H1 (cell line): ENCODE data around the gene ANO2. TPM values are rescaled to one million over a fixed set of nuclear protein-coding genes. Genes with fewer than 3 reads are reported as not detected.

Experiments used
- CTCF ChIA-PET: fragments of 300-600 bp; sonication (Branson Sonifier 250); formaldehyde crosslinking; loops from one replicate; lab custom pipeline; 2021; ENCODE audit not compliant: partially characterized antibody; lab: Charles Lee
- POLR2A ChIA-PET: fragments of 300-600 bp; sonication (Branson Sonifier 250); formaldehyde crosslinking; loops from one replicate; lab custom pipeline; 2021; ENCODE audit warnings: inconsistent platforms; ENCODE audit not compliant: partially characterized antibody; lab: Charles Lee
- DNase-seq, 2 experiments: peaks; one replicate each; pipeline versions ENCODE4 v3.0.0 to v3.0.0-alpha.2; 2010 to 2022; ENCODE audit warnings: low spot score in 2 of 2, low read depth in 1 of 2, mixed read lengths in 1 of 2
- FAIRE-seq: peaks from 2 replicates; lab custom pipeline; 2011; peaks lifted over from hg19 to GRCh38; lab: Jason Lieb, UNC
- H2AFZ ChIP-seq: 2 replicates; pipeline ENCODE4 v1.8.1; 2012; ENCODE audit warnings: low read length, inconsistent platforms
- H2AK5ac ChIP-seq: 2 replicates; pipeline ENCODE4 v1.6.1; 2013; ENCODE audit warnings: low read depth, low read length
- H2BK120ac ChIP-seq: replicated peaks from 2 replicates; pipeline ENCODE3; 2013; ENCODE audit warnings: low read depth, low read length, inconsistent platforms
- H2BK12ac ChIP-seq: 2 replicates; pipeline ENCODE4 v1.6.1; 2013; ENCODE audit warnings: low read depth, low read length
- H2BK15ac ChIP-seq: 2 replicates; pipeline ENCODE4 v1.6.1; 2013; ENCODE audit warnings: low read length
- H2BK20ac ChIP-seq: 2 replicates; pipeline ENCODE4 v1.6.1; 2013; ENCODE audit warnings: low read length
- H2BK5ac ChIP-seq: 2 replicates; pipeline ENCODE4 v1.6.1; 2013; ENCODE audit warnings: low read depth, low read length
- H3K14ac ChIP-seq: 2 replicates; pipeline ENCODE4 v1.6.1; 2013; ENCODE audit warnings: inconsistent platforms; ENCODE audit not compliant: insufficient read length
- H3K18ac ChIP-seq: 2 replicates; pipeline ENCODE4 v1.6.1; 2013; ENCODE audit warnings: low read length; ENCODE audit errors: extremely low read depth
- H3K23ac ChIP-seq: 2 replicates; pipeline ENCODE4 v1.6.1; 2013; ENCODE audit warnings: inconsistent platforms; ENCODE audit not compliant: insufficient read length
- H3K23me2 ChIP-seq: 2 replicates; pipeline ENCODE4 v1.6.1; 2013; ENCODE audit warnings: low read depth, low read length
- H3K27ac ChIP-seq: 2 replicates; pipeline ENCODE4 v1.6.1; 2011; ENCODE audit warnings: low read depth, low read length, inconsistent platforms
- H3K27me3 ChIP-seq, 4 experiments: replicated peaks in 1 of 4; 1 replicate in 1 of 4; 2 replicates in 3 of 4; pipeline versions ENCODE4 v1.6.1 to v1.8.1; 2011 to 2013; ENCODE audit warnings: low read length in 3 of 4, mild to moderate bottlenecking in 3 of 4, inconsistent platforms in 2 of 4, mixed read lengths in 2 of 4, moderate library complexity in 1 of 4; ENCODE audit not compliant: control insufficient read depth in 3 of 4, insufficient read depth in 3 of 4; ENCODE audit errors: extremely low read depth in 1 of 4
- H3K36me3 ChIP-seq, 4 experiments: 2 replicates each; pipeline versions ENCODE4 v1.6.1 to v1.8.1; 2011 to 2013; ENCODE audit warnings: mild to moderate bottlenecking in 4 of 4, low read length in 3 of 4, moderate library complexity in 2 of 4, control low read depth in 1 of 4, inconsistent platforms in 1 of 4; ENCODE audit not compliant: insufficient read depth in 4 of 4, control insufficient read depth in 2 of 4
- H3K4ac ChIP-seq: replicated peaks from 2 replicates; pipeline ENCODE3; 2013; ENCODE audit warnings: low read length, low read depth, mixed read lengths, inconsistent platforms; ENCODE audit not compliant: insufficient read length
- H3K4me1 ChIP-seq, 4 experiments: replicated peaks in 1 of 4; 1 replicate in 1 of 4; 2 replicates in 3 of 4; pipeline versions ENCODE4 v1.6.1 to v1.8.1; 2011 to 2013; ENCODE audit warnings: low read length in 3 of 4, inconsistent platforms in 2 of 4, mixed read lengths in 1 of 4; ENCODE audit not compliant: insufficient read depth in 4 of 4, control insufficient read depth in 3 of 4
- H3K4me2 ChIP-seq, 2 experiments: 2 replicates each; pipeline versions ENCODE4 v1.6.1 to v1.8.1; 2011 to 2013; ENCODE audit warnings: low read depth in 2 of 2, low read length in 2 of 2, control low read depth in 1 of 2, inconsistent platforms in 1 of 2, mild to moderate bottlenecking in 1 of 2; ENCODE audit not compliant: insufficient read depth in 1 of 2
- H3K4me3 ChIP-seq, 4 experiments: fragments of 200-600, 300-600 bp in 1 of 4; sonication (generic), shearing (Covaris generic), sonication (Bioruptor Twin) in 1 of 4; 2 replicates each; pipeline versions ENCODE4 v1.5.1 to v1.8.1; 2011 to 2016; ENCODE audit warnings: low read length in 4 of 4, low read depth in 3 of 4, control low read depth in 2 of 4, inconsistent platforms in 2 of 4, mild to moderate bottlenecking in 2 of 4, mixed read lengths in 1 of 4, moderate library complexity in 1 of 4; ENCODE audit not compliant: insufficient read depth in 2 of 4; ENCODE audit errors: extremely low read depth in 1 of 4
- H3K56ac ChIP-seq: replicated peaks from 2 replicates; pipeline ENCODE3; 2013; ENCODE audit warnings: low read depth, mild to moderate bottlenecking, mixed read lengths, low read length, inconsistent platforms; ENCODE audit not compliant: insufficient read length
- H3K79me1 ChIP-seq: 2 replicates; pipeline ENCODE4 v1.6.1; 2013; ENCODE audit warnings: low read depth, low read length, control low read depth
- H3K79me2 ChIP-seq, 2 experiments: 2 replicates each; pipeline versions ENCODE4 v1.6.1 to v1.8.1; 2012 to 2013; ENCODE audit warnings: low read length in 2 of 2, mild to moderate bottlenecking in 2 of 2, inconsistent platforms in 1 of 2; ENCODE audit not compliant: insufficient read depth in 2 of 2, control insufficient read depth in 1 of 2
- H3K9ac ChIP-seq, 4 experiments: replicated peaks in 1 of 4; 1 replicate in 1 of 4; 2 replicates in 3 of 4; pipeline versions ENCODE4 v1.6.1 to v1.8.1; 2011 to 2013; ENCODE audit warnings: low read depth in 3 of 4, low read length in 3 of 4, control low read depth in 2 of 4, mild to moderate bottlenecking in 2 of 4, moderate library complexity in 2 of 4, inconsistent platforms in 1 of 4; ENCODE audit errors: extremely low read depth in 1 of 4
- H3K9me3 ChIP-seq, 2 experiments: 2 replicates each; pipeline versions ENCODE4 v1.6.1 to v1.8.1; 2012 to 2013; ENCODE audit warnings: mild to moderate bottlenecking in 2 of 2, moderate library complexity in 2 of 2, control low read depth in 1 of 2, inconsistent platforms in 1 of 2, low read depth in 1 of 2, low read length in 1 of 2, mixed read lengths in 1 of 2; ENCODE audit not compliant: insufficient read depth in 2 of 2
- H4K20me1 ChIP-seq, 2 experiments: replicated peaks in 1 of 2; 2 replicates each; pipeline versions ENCODE3 to v1.8.1; 2011 to 2013; ENCODE audit warnings: inconsistent platforms in 2 of 2, low read length in 2 of 2, mild to moderate bottlenecking in 1 of 2; ENCODE audit not compliant: insufficient read depth in 2 of 2, control insufficient read depth in 1 of 2
- H4K5ac ChIP-seq: 2 replicates; pipeline ENCODE4 v1.6.1; 2013; ENCODE audit warnings: low read length, low read depth, mixed read lengths, inconsistent platforms; ENCODE audit not compliant: insufficient read length
- H4K8ac ChIP-seq: 2 replicates; pipeline ENCODE4 v1.8.0; 2013; ENCODE audit warnings: mild to moderate bottlenecking, moderate library complexity, low read length, inconsistent platforms; ENCODE audit not compliant: insufficient read depth; ENCODE audit errors: extremely low read depth
- H4K91ac ChIP-seq: replicated peaks from 2 replicates; pipeline ENCODE3; 2013; ENCODE audit warnings: low read length, mixed read lengths, inconsistent platforms; ENCODE audit not compliant: insufficient read length
- ATF2 ChIP-seq: IDR thresholded peaks from 2 replicates; pipeline ENCODE4 v1.6.1; 2012; ENCODE audit warnings: low read length, inconsistent platforms
- EP300 ChIP-seq, 2 experiments: IDR thresholded peaks; 1 replicate in 1 of 2; 2 replicates in 1 of 2; pipeline ENCODE4 v1.6.1; 2011 to 2012; ENCODE audit warnings: low read depth in 2 of 2, low read length in 2 of 2, mild to moderate bottlenecking in 2 of 2, borderline replicate concordance in 1 of 2, inconsistent platforms in 1 of 2, moderate library complexity in 1 of 2
- KDM5A ChIP-seq: fragments of 200-600 bp; IDR thresholded peaks from 2 replicates; pipeline ENCODE4 v1.7.1; 2012; ENCODE audit warnings: mild to moderate bottlenecking, low read length, inconsistent platforms, mixed read lengths
- MAX ChIP-seq: IDR thresholded peaks from 2 replicates; pipeline ENCODE4 v1.6.1; 2012; ENCODE audit warnings: inconsistent platforms
- SP1 ChIP-seq: IDR thresholded peaks from 2 replicates; pipeline ENCODE4 v1.6.1; 2011; ENCODE audit warnings: low read depth, low read length
- SRF ChIP-seq: IDR thresholded peaks from 2 replicates; pipeline ENCODE4 v1.6.1; 2011; ENCODE audit warnings: mild to moderate bottlenecking, low read depth, low read length, moderate library complexity
- TCF12 ChIP-seq: IDR thresholded peaks from 2 replicates; pipeline ENCODE4 v1.6.1; 2011; ENCODE audit warnings: low read depth, mild to moderate bottlenecking, low read length
- WGBS, 2 experiments: shearing (Covaris generic) in 1 of 2; methylation state at CpG; one replicate each; pipeline versions ENCODE4 v1.1.6 to v1.1.7; 2013 to 2015; ENCODE audit warnings: low lambda C conversion rate in 2 of 2, mixed read lengths in 2 of 2, inconsistent platforms in 1 of 2, low coverage in 1 of 2, missing lambda C conversion rate in 1 of 2; ENCODE audit not compliant: insufficient replicate concordance in 2 of 2, insufficient coverage in 1 of 2, insufficient read length in 1 of 2; ENCODE audit errors: extremely low coverage in 1 of 2, missing lambda C conversion rate in 1 of 2; 5-methylcytosine and 5-hydroxymethylcytosine counted together
- polyA plus RNA-seq, 7 experiments: library from polyadenylated mRNA; depleted of rRNA in 3 of 7; stranded (reverse) in 5 of 7; unstranded in 2 of 7; fragments of >200 nt in 5 of 7; fragments of 200-250 nt in 2 of 7; gene quantifications; 1 replicate in 5 of 7; 2 replicates in 1 of 7; 4 replicates in 1 of 7; pipeline versions ENCODE4 v1.2.1 to v1.2.3, GENCODE V29; 2011 to 2013; ENCODE audit warnings: missing spikeins in 2 of 7, mixed read lengths in 2 of 7
- total RNA-seq: library from RNA; stranded (reverse); fragmentation: NEBNext Ultra II Directional; extraction: Animal tissue kit (Norgen Biotek cat#: 25700); gene quantifications from 2 replicates; pipeline ENCODE4 v1.2.1, GENCODE V29; 2021
- TF ChIP-seq, protein P1 (sequence below): IDR thresholded peaks from 2 replicates; pipeline ENCODE4 v1.6.1; 2011; ENCODE audit warnings: low read depth, mild to moderate bottlenecking, low read length; ENCODE audit not compliant: insufficient read depth

The ANO2 gene
- total and polyA plus RNA-seq, 2 of the 8 experiments (the other 6 are each of a cell fraction or from before 2014, with no cell fraction given): 1.9 to 5.5 TPM

- WGBS, 2 experiments: 92% methylated on average over 19 of the region's 20 CpGs; no CpG with 5 or more reads in 1 of the 2 experiments
- FAIRE-seq: no peak
- no peak overlapping the region for H3K4ac ChIP-seq
- no peaks in the 10 kb centered on the region for H3K79me1 ChIP-seq
- H3K4me3 ChIP-seq: no peak overlapping the region
- no peak overlapping the region for H3K23ac ChIP-seq
- H3K36me3 ChIP-seq: no peaks in the 10 kb centered on the region
- H3K14ac ChIP-seq: no peak overlapping the region
- no peak overlapping the region for H4K91ac ChIP-seq
- POLR2A ChIA-PET: no interaction called here
- H4K8ac ChIP-seq: no peak overlapping the region
- no peak overlapping the region for H3K18ac ChIP-seq
- CTCF ChIA-PET: interaction anchor here (0.6 to 1.2 kb wide), 4 partner anchors 8 to 93 kb away, joined by 3 to 4 read pairs (median 4); no protein-coding TSS in a partner anchor
- no peaks in the 10 kb centered on the region for H3K9me3 ChIP-seq
- H3K79me2 ChIP-seq: no peaks in the 10 kb centered on the region
- H4K5ac ChIP-seq: no peak overlapping the region
- no peak overlapping the region for H3K4me2 ChIP-seq
- no peak overlapping the region for H2BK20ac ChIP-seq
- no peaks in the 10 kb centered on the region for H3K27me3 ChIP-seq
- TF ChIP-seq ATF2: no peak
- TF ChIP-seq, protein P1, sequence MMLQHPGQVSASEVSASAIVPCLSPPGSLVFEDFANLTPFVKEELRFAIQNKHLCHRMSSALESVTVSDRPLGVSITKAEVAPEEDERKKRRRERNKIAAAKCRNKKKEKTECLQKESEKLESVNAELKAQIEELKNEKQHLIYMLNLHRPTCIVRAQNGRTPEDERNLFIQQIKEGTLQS: no peak
- no peak for TF ChIP-seq MAX
- no peak for TF ChIP-seq TCF12
- TF ChIP-seq KDM5A: no peak
- no peak for TF ChIP-seq SP1
- no peak for TF ChIP-seq SRF
- no peak for TF ChIP-seq EP300 (IDR thresholded peaks at IDR 0.05; ENCODE audit: borderline replicate concordance in 1 of 2, low read depth in 2 of 2, low read length in 2 of 2)
- no peaks in the 10 kb centered on the region for H3K23me2 ChIP-seq
- no peak overlapping the region for H2BK120ac ChIP-seq
- DNase-seq: peak in 1 of 2 experiments; percentile 39
- H3K4me1 ChIP-seq: peaks cover 0 to 7% (median 3%) of the 10 kb centered on the region in 4 experiments; a peak in 5 of 7 replicates
- H3K9ac ChIP-seq: no peak overlapping the region
- H2BK5ac ChIP-seq: no peak overlapping the region
- no peak overlapping the region for H2BK12ac ChIP-seq
- no peak overlapping the region for H3K27ac ChIP-seq
- H2AK5ac ChIP-seq: no peak overlapping the region
- no peaks in the 10 kb centered on the region for H4K20me1 ChIP-seq
- no peak overlapping the region for H2AFZ ChIP-seq
- H3K56ac ChIP-seq: no peak overlapping the region
- no peak overlapping the region for H2BK15ac ChIP-seq
Observed at GRCh38 chr12:5521456-5522325, 423.4 kb downstream of the ANO2 start.
